ENCODE measurements around the gene FAM171A1.
"Not testable (repeated sequence)": the region's sequence is repeated elsewhere in the genome, so short reads cannot be mapped to it uniquely, and the experiment has no call there.

The FAM171A1 gene

DNA sequence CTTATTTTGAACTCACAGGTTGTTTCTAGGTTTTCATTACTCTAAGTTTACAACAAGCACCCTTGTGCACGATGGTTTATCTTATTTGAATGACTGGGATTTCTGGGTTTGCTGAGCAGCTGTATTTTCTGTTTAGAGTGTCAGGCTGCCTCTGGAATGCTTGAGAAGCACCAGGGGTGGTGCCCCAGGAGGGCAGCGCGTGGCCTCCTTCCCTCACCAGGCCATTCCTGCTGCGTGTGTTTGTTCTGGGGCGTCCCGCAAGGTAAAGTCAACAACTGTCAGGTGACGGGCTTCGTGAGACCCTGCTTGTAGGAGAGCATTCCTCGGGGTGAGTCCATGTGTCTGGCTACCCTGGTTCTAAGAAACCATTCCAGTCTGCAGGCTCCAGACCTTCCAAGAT, 54.9 kb downstream of the FAM171A1 start:
- no peak for DNase-seq

GRCh38 chr10:15315286-15315685, 55.8 kb downstream of the FAM171A1 start:
- DNase-seq: no peak

GRCh38 chr10:15314482-15315045, 56.5 kb downstream of the FAM171A1 start:
- no peak for DNase-seq

DNA sequence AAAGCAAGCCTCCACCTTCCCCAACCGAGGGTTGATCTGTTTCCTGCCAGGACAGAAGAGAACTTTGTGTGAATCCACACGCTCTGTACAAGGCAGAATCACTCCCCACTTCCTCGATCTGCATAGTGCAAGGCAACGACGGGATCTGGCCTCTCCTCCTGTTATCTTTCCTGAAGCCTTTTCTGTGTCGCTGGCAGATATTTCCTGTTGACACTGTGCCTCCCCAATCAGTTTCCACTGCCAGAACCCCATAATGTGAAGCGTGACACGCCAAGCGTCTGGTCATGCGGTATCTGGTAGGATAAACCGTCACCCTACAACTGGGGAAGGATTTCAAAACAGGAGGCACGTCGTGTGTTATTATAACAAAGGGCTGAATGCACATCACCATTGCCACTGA, 57.2 kb downstream of the FAM171A1 start:
- DNase-seq: no peak

DNA sequence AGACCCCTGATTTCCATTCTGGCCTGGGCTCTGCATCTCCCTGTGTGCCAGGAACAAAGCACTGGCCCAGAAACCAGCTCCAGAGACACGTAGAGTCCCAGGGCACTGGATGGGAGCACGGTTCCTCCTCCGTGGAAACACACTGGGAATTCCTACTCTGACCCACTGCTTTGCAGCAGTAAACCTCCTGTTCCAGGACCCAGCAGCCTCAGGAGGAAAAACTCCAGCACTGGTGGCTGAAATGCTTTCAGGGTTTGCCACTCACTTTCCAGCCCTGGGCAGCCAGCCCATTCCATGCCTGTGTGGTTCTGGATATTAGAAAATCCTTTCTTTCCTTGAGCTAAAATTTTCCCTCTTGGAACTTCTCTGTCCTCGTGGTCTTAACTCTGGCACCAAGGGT, 58.0 kb downstream of the FAM171A1 start:
- no peak for DNase-seq

- DNase-seq: no peak
Observed at GRCh38 chr10:15311569-15312280, 59.4 kb downstream of the FAM171A1 start.

- DNase-seq: no peak
Observed at GRCh38 chr10:15310776-15311568, 60.1 kb downstream of the FAM171A1 start.

DNA sequence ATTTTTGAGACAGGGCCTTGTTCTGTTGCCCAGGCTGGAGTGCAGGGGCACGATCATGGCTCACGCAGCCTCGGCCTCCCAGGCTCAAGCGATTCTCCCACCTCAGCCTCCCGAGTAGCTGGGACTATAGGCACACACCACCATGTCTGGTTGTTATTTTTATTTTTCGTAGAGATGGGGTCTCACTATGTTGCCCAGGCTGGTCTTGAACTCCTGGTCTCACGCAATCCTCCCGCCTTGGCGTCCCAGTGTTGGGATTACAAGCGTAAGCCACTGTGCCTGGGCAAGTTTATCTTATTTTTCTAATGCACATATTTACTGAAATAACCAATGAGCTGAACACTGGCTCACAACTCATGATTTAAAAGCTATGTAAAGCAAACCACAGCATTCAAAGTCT, 61.9 kb downstream of the FAM171A1 start:
- DNase-seq: no peak

DNA sequence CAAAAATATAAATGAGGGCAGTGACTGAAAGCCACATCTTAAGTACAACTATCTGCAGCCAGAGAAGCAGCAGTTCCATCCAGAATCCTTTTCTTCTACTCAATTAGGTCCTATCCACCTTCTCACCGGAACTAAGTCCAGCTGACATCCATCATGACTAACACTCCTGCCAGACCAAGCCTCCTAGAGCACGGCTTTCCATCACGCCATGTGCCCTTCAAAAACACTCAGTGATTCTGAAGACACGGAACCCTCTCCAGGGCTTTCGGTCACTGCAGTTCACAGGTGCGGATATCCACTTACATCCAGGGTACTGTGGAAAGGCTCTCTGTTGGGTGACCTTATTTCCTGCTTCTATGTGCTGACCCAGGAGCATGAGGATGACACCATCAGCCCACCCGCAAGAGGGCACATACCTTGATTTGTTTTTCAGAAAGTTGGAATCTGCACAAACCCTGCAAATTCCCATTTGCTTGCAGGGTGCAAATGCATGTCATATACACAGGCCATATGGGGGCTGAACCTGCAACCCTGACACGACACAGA, 64.3 kb downstream of the FAM171A1 start:
- DNase-seq: no peak

- DNase-seq: no peak
Observed at GRCh38 chr10:15305634-15306033, 65.5 kb downstream of the FAM171A1 start.

DNA sequence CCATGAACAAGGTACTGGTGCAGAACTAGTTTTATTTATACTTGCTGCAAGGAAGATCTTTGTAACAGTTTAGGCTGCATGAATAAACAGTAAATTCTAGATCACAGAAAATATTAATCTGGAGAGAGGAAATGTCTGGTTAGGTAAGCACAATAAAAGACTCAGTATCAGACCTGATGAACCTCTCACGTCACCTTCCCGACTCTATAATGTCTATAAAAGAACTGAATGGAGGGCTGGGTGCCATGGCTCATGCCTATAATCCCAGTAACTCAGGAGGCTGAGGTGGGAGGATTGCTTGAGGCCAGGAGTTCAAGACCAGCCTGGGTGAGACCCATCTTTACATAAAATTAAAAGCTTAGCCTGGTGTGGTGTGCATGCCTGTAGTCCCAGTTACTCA, 65.9 kb downstream of the FAM171A1 start:
- no peak for DNase-seq

GRCh38 chr10:15302188-15302956, 68.7 kb downstream of the FAM171A1 start:
- DNase-seq: not testable (repeated sequence)

DNA sequence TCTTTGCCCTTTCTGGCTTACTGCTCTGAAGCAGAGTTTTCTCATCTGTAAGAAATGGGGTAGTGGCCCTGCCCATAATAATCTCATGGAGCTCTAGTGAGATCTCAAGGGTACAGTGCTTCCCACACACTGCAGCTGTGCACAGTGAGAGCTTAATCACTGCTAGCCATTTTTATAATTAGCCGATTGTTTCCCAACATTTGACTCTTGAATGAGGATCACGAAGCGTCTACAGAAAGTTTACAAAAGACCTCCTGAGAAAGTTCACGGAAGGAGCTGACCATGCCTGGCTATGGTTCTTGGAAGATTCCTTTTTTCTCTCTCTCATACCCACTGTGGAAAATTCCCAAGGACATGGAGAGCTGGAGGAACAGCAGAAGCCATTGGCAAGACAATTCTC, 70.4 kb downstream of the FAM171A1 start:
- no peak for DNase-seq

DNA sequence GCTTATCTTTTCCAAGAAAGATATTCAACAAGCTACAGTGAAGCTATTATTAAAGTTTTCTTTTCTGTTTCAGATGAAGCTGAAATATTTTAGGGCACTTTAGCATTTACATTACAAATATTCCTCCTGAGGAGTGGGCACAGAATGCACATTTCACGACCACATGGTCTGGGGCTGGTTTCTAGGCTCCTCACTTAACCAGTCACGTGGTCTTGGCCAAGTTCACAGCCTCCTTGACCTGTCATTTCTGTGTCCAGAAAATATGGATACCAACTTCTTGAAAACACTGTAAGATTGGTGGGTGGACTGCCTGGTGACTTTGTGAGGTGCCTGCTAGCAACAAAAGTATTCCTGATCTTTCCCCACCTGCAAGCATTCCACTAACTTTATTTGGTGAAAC, 70.9 kb downstream of the FAM171A1 start:
- DNase-seq: no peak

DNA sequence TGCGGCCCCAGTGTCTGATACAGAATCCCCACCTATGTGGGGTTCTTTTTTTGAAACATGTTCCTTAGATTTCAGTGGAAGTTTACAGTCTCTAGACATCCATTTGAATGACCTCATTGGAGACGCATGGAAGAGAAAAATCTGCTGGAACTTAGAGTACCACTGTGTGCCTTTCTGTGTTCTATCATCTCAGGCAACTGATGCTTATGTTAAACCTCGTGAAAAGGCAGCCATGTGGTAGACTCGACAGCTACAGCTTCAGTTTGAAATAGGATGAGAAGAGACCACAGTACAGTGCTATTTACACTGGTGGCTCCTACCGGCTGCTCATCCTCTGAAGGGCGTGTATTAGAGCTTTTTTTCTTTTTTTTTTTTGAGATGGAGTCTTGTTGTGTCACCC, 74.4 kb downstream of the FAM171A1 start:
- DNase-seq: no peak

- no peak for DNase-seq
Observed at GRCh38 chr10:15295537-15296325, 75.4 kb downstream of the FAM171A1 start.

- DNase-seq: no peak
Observed at GRCh38 chr10:15293862-15294842, 76.9 kb downstream of the FAM171A1 start.

DNA sequence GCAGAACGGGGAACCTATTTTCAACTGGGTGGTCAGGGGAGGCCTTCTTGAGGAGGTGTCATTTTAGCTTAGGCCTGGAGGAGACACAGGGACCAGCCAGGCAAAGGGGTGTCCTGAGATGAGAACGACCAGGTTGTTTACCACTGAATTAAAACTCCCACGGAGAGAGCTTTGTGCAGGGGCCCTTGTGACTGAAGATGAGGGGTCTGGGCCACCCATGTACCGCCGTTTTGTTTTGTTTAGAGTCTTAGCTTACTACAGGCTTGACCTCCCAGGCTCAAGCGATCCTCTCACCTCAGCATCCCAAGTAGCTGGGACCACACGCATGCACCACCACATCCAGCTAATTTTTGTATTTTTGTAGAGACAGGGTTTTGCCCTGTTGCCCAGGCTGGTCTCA, 80.4 kb downstream of the FAM171A1 start:
- no peak for DNase-seq

- DNase-seq: no peak
Observed at GRCh38 chr10:15290150-15290549, 80.9 kb downstream of the FAM171A1 start.

- DNase-seq: no peak
Observed at GRCh38 chr10:15280974-15281373, 90.1 kb downstream of the FAM171A1 start.

DNA sequence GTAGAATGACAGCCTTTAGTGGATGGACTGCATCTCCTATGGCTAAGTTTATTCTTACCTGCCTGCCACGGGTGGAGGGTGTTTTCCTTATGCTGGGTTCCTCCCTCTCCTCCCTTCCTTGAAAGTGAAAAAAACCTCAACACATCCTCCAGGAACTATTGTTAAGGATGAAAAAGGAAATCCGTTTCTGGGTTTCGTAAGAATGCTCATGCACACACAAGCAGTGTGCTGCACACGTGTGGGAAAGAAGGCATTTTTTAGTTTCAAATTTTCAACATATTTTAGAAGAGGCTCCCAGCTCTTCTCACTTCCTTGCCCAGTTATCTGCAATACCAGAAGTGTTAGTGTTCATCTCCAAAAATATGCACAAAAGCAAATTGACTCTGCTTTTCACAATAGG, 90.6 kb downstream of the FAM171A1 start:
- DNase-seq: no peak

All from NCI-H524 (cell line).